HepG2 (cell line): ENCODE measurements around the gene CRISPLD2. TPM values are rescaled to one million over a fixed set of nuclear protein-coding genes. Genes with fewer than 3 reads are reported as not detected.

Experiments
- ATAC-seq: fragments of 200-7000 bp; cut with Tn5 transposase; 3 replicates; pipeline ENCODE4 v1.9.1; 2020; ENCODE audit warnings: mild to moderate bottlenecking, moderate library complexity
- BruUV-seq: library from RNA; stranded (reverse); fragments of 400-500 nt; replicated peaks from 2 replicates; lab custom pipeline; 2021; lab: Mats Ljungman, UMichigan
- CTCF ChIA-PET: fragments of 300-600 bp; formaldehyde crosslinking; extraction: SDS; loops from one replicate; lab custom pipeline; 2021; ENCODE audit warnings: low total read pairs, inconsistent platforms, low intra/inter-chr PET ratio; lab: Yijun Ruan, JAX
- POLR2A ChIA-PET: fragments of 350-600 bp; sonication (Branson Sonifier 250); formaldehyde crosslinking; loops from one replicate; lab custom pipeline; 2020; ENCODE audit warnings: antibody characterized with exemption, inconsistent platforms; lab: Yijun Ruan, JAX
- DNase-seq: peaks from one replicate; pipeline ENCODE4 v3.0.0-alpha.2; 2015; ENCODE audit warnings: low spot score
- FAIRE-seq: peaks from 3 replicates; lab custom pipeline; 2011; peaks lifted over from hg19 to GRCh38; lab: Jason Lieb, UNC
- H2AFZ ChIP-seq: one replicate; pipeline ENCODE4 v1.6.1; 2011; ENCODE audit warnings: low read length, inconsistent platforms
- H3K27ac ChIP-seq: fragments of 300-600 bp; 3 replicates; pipeline ENCODE4 v1.8.0; 2011; ENCODE audit warnings: mixed run types, mild to moderate bottlenecking, mixed read lengths, low read length, inconsistent platforms; ENCODE audit not compliant: insufficient read depth; ENCODE audit errors: extremely low read length
- H3K27me3 ChIP-seq, 2 experiments: fragments of 200-600 bp in 1 of 2; 2 replicates in 1 of 2; 3 replicates in 1 of 2; pipeline versions ENCODE4 v1.6.0 to v1.8.0; 2011; ENCODE audit warnings: low read length in 2 of 2, mild to moderate bottlenecking in 2 of 2, moderate library complexity in 2 of 2, inconsistent platforms in 1 of 2; ENCODE audit not compliant: insufficient read depth in 2 of 2, control insufficient read depth in 1 of 2
- H3K36me3 ChIP-seq, 2 experiments: fragments of 200-600 bp in 1 of 2; replicated peaks in 1 of 2; 2 replicates in 1 of 2; 3 replicates in 1 of 2; pipeline versions ENCODE4 v1.5.1 to v1.8.0; 2011; ENCODE audit warnings: low read length in 2 of 2, inconsistent platforms in 1 of 2; ENCODE audit not compliant: insufficient read depth in 2 of 2, control insufficient read depth in 1 of 2
- H3K4me1 ChIP-seq: 2 replicates; pipeline ENCODE4 v1.5.1; 2012; ENCODE audit warnings: low read length, inconsistent platforms; ENCODE audit not compliant: insufficient read depth
- H3K4me2 ChIP-seq: 2 replicates; pipeline ENCODE4 v1.6.0; 2011; ENCODE audit warnings: low read depth, low read length, inconsistent platforms
- H3K4me3 ChIP-seq, 3 experiments: fragments of 200-600 bp in 1 of 3; sonication (generic), shearing (Covaris generic) in 1 of 3; replicated peaks in 1 of 3; 2 replicates each; pipeline ENCODE4 v1.5.1; 2011 to 2016; ENCODE audit warnings: low read length in 3 of 3, inconsistent platforms in 2 of 3, low read depth in 2 of 3, mild to moderate bottlenecking in 2 of 3, control low read depth in 1 of 3, mixed read lengths in 1 of 3; ENCODE audit not compliant: insufficient read depth in 1 of 3
- H3K79me2 ChIP-seq: one replicate; pipeline ENCODE4 v1.6.1; 2011; ENCODE audit warnings: low read length, inconsistent platforms; ENCODE audit not compliant: insufficient read depth
- H3K9ac ChIP-seq: 2 replicates; pipeline ENCODE4 v1.6.0; 2011; ENCODE audit warnings: mild to moderate bottlenecking, low read depth, low read length, inconsistent platforms; ENCODE audit not compliant: insufficient read depth
- H3K9me3 ChIP-seq: 2 replicates; pipeline ENCODE4 v1.5.1; 2012; ENCODE audit warnings: mild to moderate bottlenecking, low read length
- H4K20me1 ChIP-seq: 2 replicates; pipeline ENCODE4 v1.6.0; 2011; ENCODE audit warnings: inconsistent platforms, mild to moderate bottlenecking, low read length, moderate library complexity; ENCODE audit not compliant: insufficient read depth
- ATF7 ChIP-seq, 2 experiments: fragments of 450-650 bp in 1 of 2; sonication (generic) in 1 of 2; formaldehyde crosslinking in 1 of 2; IDR thresholded peaks; 2 replicates each; pipeline versions ENCODE4 v1.4.0 to v1.6.1; 2016 to 2020; ENCODE audit warnings: antibody characterized with exemption in 1 of 2, mild to moderate bottlenecking in 1 of 2, missing genetic modification reagents in 1 of 2
- NFYB ChIP-seq: sonication (generic); formaldehyde crosslinking; IDR thresholded peaks from 2 replicates; pipeline ENCODE4 v1.4.0; 2020; ENCODE audit warnings: missing genetic modification reagents
- U2AF2 ChIP-seq: fragments of 200-400 bp; formaldehyde crosslinking; IDR thresholded peaks from 2 replicates; pipeline ENCODE4 v1.6.1; 2017; ENCODE audit warnings: low read depth, mild to moderate bottlenecking, low read length
- WGBS: methylation state at CpG from one replicate; pipeline ENCODE4 v1.1.6; 2017; ENCODE audit warnings: low lambda C conversion rate; 5-methylcytosine and 5-hydroxymethylcytosine counted together
- in situ Hi-C: cut with HindIII; loops from 2 replicates; pipeline ENCODE4 v1.10.0; 2017; ENCODE audit warnings: low pct_unique_long_range_greater_than_20kb; ENCODE audit not compliant: extremely low pct_ligation_motif_present
- intact Hi-C: fragments of 100-400 bp; cut with micrococcal nuclease; formaldehyde crosslinking; loops from one replicate; pipeline ENCODE4 v1.10.0; 2022; ENCODE audit not compliant: unreplicated experiment
- polyA plus RNA-seq, 8 experiments: library from polyadenylated mRNA; depleted of rRNA in 3 of 8; stranded (reverse) in 7 of 8; unstranded in 1 of 8; fragments of >200 nt; fragmentation: Illumina TruSeq in 4 of 8; extraction: Trizol in 4 of 8; gene quantifications; 2 replicates each; pipeline versions ENCODE4 v1.2.1 to v1.2.3, GENCODE V29; 2011 to 2016; ENCODE audit warnings: low read depth in 4 of 8, missing spikeins in 1 of 8, mixed read lengths in 1 of 8; ENCODE audit not compliant: insufficient read depth in 1 of 8
- total RNA-seq, 5 experiments: library from RNA; depleted of rRNA; stranded (reverse); fragments of >200 nt; fragmentation: Illumina TruSeq; extraction: Trizol; gene quantifications; 2 replicates each; pipeline ENCODE4 v1.2.3, GENCODE V29; 2016; ENCODE audit warnings: low read depth in 1 of 5
- TF ChIP-seq, protein P1 (sequence below): sonication (generic); formaldehyde crosslinking; IDR thresholded peaks from 2 replicates; pipeline ENCODE4 v1.9.0; 2022; ENCODE audit warnings: low read depth, missing genetic modification reagents
- TF ChIP-seq, protein P2 (sequence below), 2 experiments: sonication (generic) in 1 of 2; formaldehyde crosslinking in 1 of 2; IDR thresholded peaks; 2 replicates each; pipeline versions ENCODE4 v1.5.1 to v1.6.1; 2011 to 2020; ENCODE audit warnings: borderline replicate concordance in 1 of 2, low read depth in 1 of 2, low read length in 1 of 2, mild to moderate bottlenecking in 1 of 2, missing genetic modification reagents in 1 of 2, moderate library complexity in 1 of 2

CRISPLD2 gene
- total and polyA plus RNA-seq, 2 of the 13 experiments (the other 11 are each of a cell fraction or from before 2014, with no cell fraction given), result 0.04 to 0.31 TPM

DNA sequence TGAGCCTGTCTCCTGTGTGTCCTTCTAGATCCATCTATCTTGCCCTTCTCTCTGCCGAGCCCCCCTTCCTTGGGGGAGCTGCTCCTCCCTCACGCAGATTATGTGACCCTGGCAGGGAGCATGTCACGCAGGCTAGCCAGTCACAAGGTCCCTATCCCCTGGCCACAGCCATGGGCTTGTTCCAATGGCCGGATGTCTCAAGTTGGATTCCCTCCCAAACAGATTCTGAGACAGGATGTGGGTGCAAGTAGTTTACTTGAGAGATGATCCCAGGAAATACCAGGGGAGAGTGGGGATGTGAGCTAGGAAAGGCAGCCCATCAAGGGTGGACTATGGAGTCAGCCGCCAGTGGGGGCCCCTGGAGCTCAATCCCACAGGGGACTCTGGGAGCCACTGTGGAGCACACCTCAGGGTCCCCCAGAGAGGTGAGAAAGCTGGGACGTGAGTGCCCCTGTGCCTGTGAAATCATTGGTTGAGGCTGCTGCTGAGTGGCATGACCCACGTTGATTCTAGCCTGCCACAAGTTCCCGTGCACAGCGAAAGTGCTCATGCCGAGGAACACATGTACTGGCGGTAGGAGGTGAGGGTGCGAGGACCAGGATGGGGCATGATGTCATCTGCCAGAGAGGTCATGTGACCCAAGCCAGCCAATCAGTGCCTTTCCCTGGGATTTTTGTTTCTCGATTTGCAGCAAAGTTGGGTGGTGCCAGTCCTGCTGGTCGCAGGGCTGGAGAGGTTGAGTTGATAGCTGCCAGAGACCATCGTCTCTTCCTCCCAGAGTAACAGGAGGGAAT is 6.4 kb upstream of the CRISPLD2 start:
- Histone ChIP-seq H3K79me2 (no peaks in the 10 kb centered on the region), H3K9me3 (no peaks in the 10 kb centered on the region), H3K9ac (no peak overlapping the region), H3K36me3 (no peaks in the 10 kb centered on the region), H3K4me1 (peaks cover 13% of the 10 kb centered on the region), H3K27me3 (peaks cover 7 to 81% of the 10 kb centered on the region in 2 experiments), H3K27ac (no peak overlapping the region), H4K20me1 (no peaks in the 10 kb centered on the region), H3K4me2 (no peak overlapping the region), H2AFZ (no peak overlapping the region), H3K4me3 (no peak overlapping the region)
- POLR2A ChIA-PET, result no interaction called here
- intact Hi-C loops (no loop called here), in situ Hi-C loops (no loop called here)
- no TSS peak for BruUV-seq
- no peak for FAIRE-seq
- CTCF ChIA-PET, result no interaction called here
- WGBS, result 45% methylated on average over 15 of the region's 15 CpGs
- no peak for ATAC-seq
- TF ChIP-seq U2AF2 (no peak), NFYB (CRISPR knock-in tag) (peak; percentile 62), ATF7 (IDR thresholded peaks at IDR 0.05) (peak; percentile 58), ATF7 (CRISPR knock-in tag; IDR thresholded peaks at IDR 0.05) (no peak)
- TF ChIP-seq, protein P1, sequence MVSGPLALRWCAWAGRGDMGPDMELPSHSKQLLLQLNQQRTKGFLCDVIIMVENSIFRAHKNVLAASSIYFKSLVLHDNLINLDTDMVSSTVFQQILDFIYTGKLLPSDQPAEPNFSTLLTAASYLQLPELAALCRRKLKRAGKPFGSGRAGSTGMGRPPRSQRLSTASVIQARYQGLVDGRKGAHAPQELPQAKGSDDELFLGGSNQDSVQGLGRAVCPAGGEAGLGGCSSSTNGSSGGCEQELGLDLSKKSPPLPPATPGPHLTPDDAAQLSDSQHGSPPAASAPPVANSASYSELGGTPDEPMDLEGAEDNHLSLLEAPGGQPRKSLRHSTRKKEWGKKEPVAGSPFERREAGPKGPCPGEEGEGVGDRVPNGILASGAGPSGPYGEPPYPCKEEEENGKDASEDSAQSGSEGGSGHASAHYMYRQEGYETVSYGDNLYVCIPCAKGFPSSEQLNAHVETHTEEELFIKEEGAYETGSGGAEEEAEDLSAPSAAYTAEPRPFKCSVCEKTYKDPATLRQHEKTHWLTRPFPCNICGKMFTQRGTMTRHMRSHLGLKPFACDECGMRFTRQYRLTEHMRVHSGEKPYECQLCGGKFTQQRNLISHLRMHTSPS (CRISPR knock-in tag), result no peak
- TF ChIP-seq, protein P2, sequence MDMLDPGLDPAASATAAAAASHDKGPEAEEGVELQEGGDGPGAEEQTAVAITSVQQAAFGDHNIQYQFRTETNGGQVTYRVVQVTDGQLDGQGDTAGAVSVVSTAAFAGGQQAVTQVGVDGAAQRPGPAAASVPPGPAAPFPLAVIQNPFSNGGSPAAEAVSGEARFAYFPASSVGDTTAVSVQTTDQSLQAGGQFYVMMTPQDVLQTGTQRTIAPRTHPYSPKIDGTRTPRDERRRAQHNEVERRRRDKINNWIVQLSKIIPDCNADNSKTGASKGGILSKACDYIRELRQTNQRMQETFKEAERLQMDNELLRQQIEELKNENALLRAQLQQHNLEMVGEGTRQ (IDR thresholded peaks at IDR 0.05; ENCODE audit: low read depth, low read length), result 0 out of 2 replicates have a peak, but pooled peaks have one; percentile 21
- TF ChIP-seq, protein P2 (CRISPR knock-in tag; IDR thresholded peaks at IDR 0.05; ENCODE audit: borderline replicate concordance), result no peak
- DNase-seq, result no peak
